NCI-H187 (cell line): Measurements from ENCODE around the gene ZNF738.
"Not testable (repeated sequence)": the region's sequence is repeated elsewhere in the genome, so short reads cannot be mapped to it uniquely, and the experiment has no call there.

Experiments used
- DNase-seq, 2 experiments: peaks; one replicate each; lab custom pipeline; 2025; lab: John Stamatoyannopoulos, UW

Gene ZNF738

GRCh38 chr19:21358768-21359451 lies at the start of gene ZNF738:
TSS of gene ZNF738 (plus strand) at chr19:21359000. CDS start at chr19:21359141, 141 bp downstream.
- DNase-seq = peak; percentile 54 to 79

GRCh38 chr19:21312807-21313206 lies 46.0 kb upstream of the ZNF738 start:
- not testable (repeated sequence) for DNase-seq

GRCh38 chr19:21314676-21315075 lies 44.1 kb upstream of the ZNF738 start:
- DNase-seq = no peak

GRCh38 chr19:21317821-21318220 lies 41.0 kb upstream of the ZNF738 start:
- no peak for DNase-seq

- DNase-seq = no peak
Measured at GRCh38 chr19:21321134-21321533, 37.7 kb upstream of the ZNF738 start.

GRCh38 chr19:21321996-21322395 lies 36.8 kb upstream of the ZNF738 start:
- DNase-seq = no peak

GRCh38 chr19:21322528-21322927 lies 36.3 kb upstream of the ZNF738 start:
- no peak for DNase-seq

GRCh38 chr19:21323000-21323399 lies 35.8 kb upstream of the ZNF738 start:
- DNase-seq = no peak

- DNase-seq = no peak
Measured at GRCh38 chr19:21326169-21326568, 32.6 kb upstream of the ZNF738 start.

GRCh38 chr19:21328406-21328805 lies 30.4 kb upstream of the ZNF738 start:
- DNase-seq = no peak

- peak; percentile 46 to 58 for DNase-seq
Measured at GRCh38 chr19:21328885-21329605, 29.8 kb upstream of the ZNF738 start, which contains the start of gene ZNF708. TSS of gene ZNF708 (minus strand) at chr19:21329410. CDS start at chr19:21329212, 198 bp downstream.

GRCh38 chr19:21335721-21336120 lies 23.1 kb upstream of the ZNF738 start:
- DNase-seq = no peak

GRCh38 chr19:21344841-21345240 lies 14.0 kb upstream of the ZNF738 start:
- DNase-seq = not testable (repeated sequence)

GRCh38 chr19:21352830-21353229 lies 6.0 kb upstream of the ZNF738 start:
- DNase-seq = no peak

GRCh38 chr19:21362291-21362690 lies 3.5 kb downstream of the ZNF738 start:
- DNase-seq = no peak

- no peak for DNase-seq
Measured at GRCh38 chr19:21383980-21384582, 25.3 kb downstream of the ZNF738 start.

- DNase-seq = no peak
Measured at GRCh38 chr19:21396121-21396520, 37.3 kb downstream of the ZNF738 start.

- peak; percentile 42 to 75 for DNase-seq
Measured at GRCh38 chr19:21396893-21397572, 38.2 kb downstream of the ZNF738 start, which contains the start of gene ZNF493. TSS of gene ZNF493 (plus strand) at chr19:21397133. CDS start at chr19:21397238, 105 bp downstream.

- no peak for DNase-seq
Measured at GRCh38 chr19:21398851-21399250, 40.1 kb downstream of the ZNF738 start.

GRCh38 chr19:21402303-21402985 lies 43.6 kb downstream of the ZNF738 start:
- DNase-seq = no peak

GRCh38 chr19:21410166-21410565 lies 51.4 kb downstream of the ZNF738 start:
- DNase-seq = no peak

- no peak for DNase-seq
Measured at GRCh38 chr19:21422244-21422643, 63.4 kb downstream of the ZNF738 start.
